ENCODE results near the gene ING4.

Gene ING4

DNA sequence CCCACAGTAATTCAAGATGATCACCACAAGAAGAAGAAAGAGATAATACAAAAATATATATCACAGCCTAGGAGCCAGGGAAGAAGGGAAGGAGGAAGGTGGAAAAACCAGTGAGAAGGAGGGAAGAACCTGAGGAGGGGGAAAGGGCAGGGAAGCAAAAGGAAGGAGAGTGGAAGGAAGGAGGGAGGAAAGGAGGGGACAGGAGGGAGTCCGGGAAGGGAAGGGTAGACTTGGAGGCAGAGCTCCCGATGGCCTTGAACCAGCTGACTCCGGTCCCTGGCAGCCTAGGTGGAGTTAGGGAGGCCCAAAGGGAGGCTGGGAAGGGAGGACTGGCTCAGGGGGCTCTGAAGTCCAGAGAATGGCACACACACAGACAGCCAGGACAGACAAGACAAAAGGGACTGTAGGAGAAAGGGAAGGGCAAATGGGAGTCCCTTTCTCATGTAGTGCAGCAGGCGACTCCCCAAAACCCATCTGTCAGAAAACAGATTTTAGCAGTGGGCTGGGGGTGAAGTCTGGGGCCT, 31.0 kb upstream of the ING4 start:
- TF ChIP-seq, protein P1, sequence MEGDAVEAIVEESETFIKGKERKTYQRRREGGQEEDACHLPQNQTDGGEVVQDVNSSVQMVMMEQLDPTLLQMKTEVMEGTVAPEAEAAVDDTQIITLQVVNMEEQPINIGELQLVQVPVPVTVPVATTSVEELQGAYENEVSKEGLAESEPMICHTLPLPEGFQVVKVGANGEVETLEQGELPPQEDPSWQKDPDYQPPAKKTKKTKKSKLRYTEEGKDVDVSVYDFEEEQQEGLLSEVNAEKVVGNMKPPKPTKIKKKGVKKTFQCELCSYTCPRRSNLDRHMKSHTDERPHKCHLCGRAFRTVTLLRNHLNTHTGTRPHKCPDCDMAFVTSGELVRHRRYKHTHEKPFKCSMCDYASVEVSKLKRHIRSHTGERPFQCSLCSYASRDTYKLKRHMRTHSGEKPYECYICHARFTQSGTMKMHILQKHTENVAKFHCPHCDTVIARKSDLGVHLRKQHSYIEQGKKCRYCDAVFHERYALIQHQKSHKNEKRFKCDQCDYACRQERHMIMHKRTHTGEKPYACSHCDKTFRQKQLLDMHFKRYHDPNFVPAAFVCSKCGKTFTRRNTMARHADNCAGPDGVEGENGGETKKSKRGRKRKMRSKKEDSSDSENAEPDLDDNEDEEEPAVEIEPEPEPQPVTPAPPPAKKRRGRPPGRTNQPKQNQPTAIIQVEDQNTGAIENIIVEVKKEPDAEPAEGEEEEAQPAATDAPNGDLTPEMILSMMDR (conservative IDR thresholded peaks at IDR 0.05): no peak
- no peak overlapping the region for H3K27ac ChIP-seq

DNA sequence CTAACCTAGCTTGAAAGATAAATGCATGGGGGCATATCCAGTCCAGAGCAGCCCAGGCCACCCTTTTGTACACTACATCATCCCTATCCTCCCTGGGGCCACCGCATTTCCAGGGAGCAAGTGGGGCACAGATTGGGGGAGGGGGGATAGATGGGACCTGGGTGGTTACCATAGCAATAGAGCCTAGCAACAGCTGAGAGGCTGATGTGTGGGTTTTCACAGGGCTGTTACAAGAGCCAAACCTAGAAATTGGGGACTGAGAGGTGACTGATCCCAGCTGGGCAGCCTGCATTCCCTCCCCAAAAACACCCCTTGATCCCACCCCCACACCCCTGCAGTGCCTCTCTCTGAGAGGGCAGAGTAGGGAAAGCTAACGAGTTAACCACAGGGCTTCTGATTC, 30.0 kb upstream of the ING4 start:
- no peak overlapping the region for H3K27ac ChIP-seq
- TF ChIP-seq, protein P1 (conservative IDR thresholded peaks at IDR 0.05): no peak

DNA sequence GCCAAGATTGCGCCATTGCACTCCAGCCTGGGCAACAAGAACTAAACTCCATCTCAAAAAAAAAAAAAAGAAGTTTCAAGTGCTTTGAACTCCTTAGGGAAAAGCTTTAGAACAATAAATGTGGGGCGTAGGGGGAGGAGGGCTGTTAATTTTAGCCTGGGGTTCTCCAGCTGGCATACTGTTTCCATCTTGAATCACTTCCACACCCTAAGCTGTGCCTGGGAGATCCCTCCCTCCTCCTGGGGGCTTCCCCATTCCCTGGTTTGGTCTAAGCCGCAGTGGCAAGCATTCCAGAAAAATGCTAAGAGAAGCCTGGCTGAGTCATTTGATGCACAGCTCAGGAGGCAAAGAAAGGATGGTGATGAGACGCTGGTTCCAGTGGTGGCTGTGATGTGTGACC, 28.6 kb upstream of the ING4 start:
- TF ChIP-seq, protein P1 (conservative IDR thresholded peaks at IDR 0.05): no peak
- no peak overlapping the region for H3K27ac ChIP-seq

DNA sequence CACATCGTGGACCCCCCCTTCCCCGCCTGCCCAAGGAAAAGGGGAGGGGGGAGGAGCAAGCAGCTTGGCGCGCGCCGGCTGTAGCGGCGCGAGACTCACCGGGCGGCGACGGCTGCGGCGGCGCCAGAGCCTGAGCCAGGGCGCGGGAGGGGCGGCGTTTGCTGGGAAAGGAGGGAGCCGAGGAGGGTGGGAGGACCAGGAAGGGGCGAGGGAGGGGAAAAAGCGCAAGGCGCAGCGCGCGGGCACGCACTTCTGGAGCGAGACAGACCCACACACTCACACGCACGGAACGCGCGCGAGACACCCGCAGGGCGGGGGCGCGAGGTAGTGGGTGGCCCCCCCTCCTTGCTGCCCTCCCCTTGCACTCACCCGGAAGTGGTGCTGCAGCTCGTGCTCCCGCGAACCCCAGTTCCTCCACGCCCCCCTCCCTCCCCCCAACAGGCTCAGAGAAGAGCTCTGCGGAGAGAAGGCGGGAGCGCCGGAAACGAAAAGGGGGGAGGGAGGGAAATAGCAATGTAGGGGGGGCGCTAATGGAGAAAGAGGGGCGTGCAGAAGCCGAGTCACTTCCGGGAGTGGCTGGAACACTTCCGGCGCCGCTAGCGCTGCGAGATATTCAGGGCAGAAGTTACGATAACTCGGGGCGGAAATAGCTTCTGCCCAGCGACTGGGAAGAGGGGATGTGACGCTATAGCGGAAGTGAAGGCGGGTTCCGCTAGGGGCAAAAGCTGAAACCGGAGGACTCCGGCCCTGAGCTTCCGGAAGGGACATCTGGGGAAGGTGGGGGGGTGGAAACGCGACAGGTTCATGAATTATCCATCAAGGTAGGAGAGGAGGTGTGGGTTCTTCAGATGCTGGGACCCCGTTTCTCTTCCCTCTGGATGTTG, 26.3 kb upstream of the ING4 start, which contains the start of gene ZNF384:
TSS of gene ZNF384 (minus strand) at position 377 of the 884 bp plus-strand sequence. CDS start 9,855 bp downstream, outside the sequence.
- TF ChIP-seq, protein P1 (conservative IDR thresholded peaks at IDR 0.05): no peak

DNA sequence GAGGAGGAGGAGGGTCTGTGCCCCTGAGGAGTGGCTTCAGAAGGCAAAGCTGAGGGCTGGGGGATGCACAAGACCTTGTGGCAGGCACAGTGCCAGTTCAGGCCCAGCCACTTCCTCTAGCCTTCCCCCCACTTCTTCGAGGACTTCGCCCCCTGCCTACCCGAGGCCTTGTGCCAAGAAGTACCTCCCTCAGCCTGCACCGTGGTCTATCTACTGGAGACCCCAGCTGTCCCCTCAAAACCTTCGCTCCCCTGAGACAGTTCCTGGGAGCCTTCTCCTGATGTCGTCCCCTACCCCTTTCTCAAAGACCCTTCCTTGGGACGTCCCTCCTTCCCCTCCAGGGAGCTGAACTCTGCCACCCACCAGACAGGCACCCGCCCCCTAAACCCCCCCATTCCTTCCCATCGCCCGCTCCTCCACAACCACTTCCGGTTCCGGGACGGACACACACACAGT, 25.7 kb upstream of the ING4 start:
- H3K27ac ChIP-seq: peak overlapping the region; percentile 98
- TF ChIP-seq, protein P1 (conservative IDR thresholded peaks at IDR 0.05): no peak

More for the DNA sequence above, 26.3 kb upstream of the ING4 start, which contains the start of gene ZNF384:
- peak within 1 kb of the TSS; percentile 98 for H3K27ac ChIP-seq

DNA sequence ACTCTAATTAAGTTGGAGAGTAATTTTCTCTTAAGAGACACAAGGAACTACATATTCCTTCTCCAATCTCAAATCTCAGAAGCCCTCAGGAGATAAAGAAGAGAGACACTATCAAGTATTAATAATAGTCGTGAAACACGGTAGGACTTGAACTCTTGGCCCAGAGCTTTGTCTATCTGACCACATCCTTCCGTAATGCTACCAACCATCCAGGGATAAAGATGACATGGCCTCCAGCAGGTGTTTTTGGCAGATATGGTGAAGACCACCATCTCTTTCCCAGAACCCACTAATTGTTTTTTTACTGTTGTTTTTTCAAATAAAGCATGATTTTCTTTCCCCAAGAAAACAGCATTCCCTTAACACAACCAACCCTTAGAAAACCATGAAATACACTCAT, 22.9 kb upstream of the ING4 start:
- no peak overlapping the region for H3K27ac ChIP-seq
- TF ChIP-seq, protein P1 (conservative IDR thresholded peaks at IDR 0.05): no peak

DNA sequence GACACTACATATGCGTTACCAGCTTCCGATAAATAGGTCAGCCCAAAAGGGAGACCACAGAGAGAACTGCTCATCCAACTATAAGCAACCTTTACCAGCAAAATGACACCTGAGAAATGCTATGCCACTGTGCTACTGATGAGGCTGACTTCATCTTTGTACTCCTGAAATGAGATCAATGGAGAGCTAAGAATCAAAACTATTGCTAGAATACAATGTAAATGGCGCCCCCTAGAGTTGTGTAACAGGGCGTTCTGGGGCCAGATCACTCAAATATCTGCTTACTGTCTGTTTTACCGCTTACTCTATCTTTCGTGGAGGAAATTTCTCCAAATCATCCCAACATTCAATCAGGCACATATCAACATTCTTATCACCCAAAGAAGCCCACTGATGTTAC, 21.7 kb upstream of the ING4 start:
- TF ChIP-seq, protein P1 (conservative IDR thresholded peaks at IDR 0.05): peak; percentile 68

More for the DNA sequence above, 21.7 kb upstream of the ING4 start:
- no peak overlapping the region for H3K27ac ChIP-seq
